Activated CD4-positive, alpha-beta T cell treated with anti-CD3 and anti-CD28 coated beads, Interleukin-2, amount 10 ng/mL, durations not matched to agents 24 days and 14 days (primary cell): ENCODE measurements around the gene MTMR12. TPM values are rescaled to one million over a fixed set of nuclear protein-coding genes. Genes with fewer than 3 reads are reported as not detected.
"Not testable (repeated sequence)": the region's sequence is repeated elsewhere in the genome, so short reads cannot be mapped to it uniquely, and the experiment has no call there.

Experiments used
- DNase-seq: peaks from one replicate; pipeline ENCODE4 v3.0.0; 2022
- H3K27ac Mint-ChIP-seq: one replicate; pipeline ENCODE4 v1.8.0; 2022; ENCODE audit warnings: mild to moderate bottlenecking, mixed read lengths
- H3K27me3 Mint-ChIP-seq: one replicate; pipeline ENCODE4 v1.8.0; 2022; ENCODE audit warnings: mixed read lengths
- H3K36me3 Mint-ChIP-seq: one replicate; pipeline ENCODE4 v1.8.0; 2022; ENCODE audit warnings: low read depth, mild to moderate bottlenecking, mixed read lengths
- H3K4me1 Mint-ChIP-seq: one replicate; pipeline ENCODE4 v1.8.0; 2021; ENCODE audit warnings: mixed read lengths
- H3K4me3 Mint-ChIP-seq: one replicate; pipeline ENCODE4 v1.8.0; 2022; ENCODE audit warnings: mild to moderate bottlenecking, moderate library complexity, mixed read lengths
- H3K9me3 Mint-ChIP-seq: one replicate; pipeline ENCODE4 v1.8.0; 2021; ENCODE audit warnings: mixed read lengths
- intact Hi-C: fragments of 100-400 bp; cut with micrococcal nuclease; formaldehyde crosslinking; loops from one replicate; pipeline ENCODE4 v1.15.1; 2023
- total RNA-seq: library from RNA; stranded (reverse); gene quantifications from 2 replicates; pipeline ENCODE4 v1.2.3, GENCODE V29; 2022

Gene MTMR12
- total RNA-seq, 1 donor from 2014 or later = 26.5 TPM

GRCh38 chr5:32301891-32302290 is 10.8 kb downstream of the MTMR12 start:
- intact Hi-C loops = no loop called here
- peaks cover 47% of the 10 kb centered on the region for H3K4me1 Mint-ChIP-seq
- no peaks in the 10 kb centered on the region for H3K27me3 Mint-ChIP-seq
- H3K36me3 Mint-ChIP-seq = peaks cover 12% of the 10 kb centered on the region
- no peak for DNase-seq
- H3K9me3 Mint-ChIP-seq = no peaks in the 10 kb centered on the region
- no peak overlapping the region for H3K27ac Mint-ChIP-seq
- H3K4me3 Mint-ChIP-seq = no peak overlapping the region

GRCh38 chr5:32299059-32299677 is 13.6 kb downstream of the MTMR12 start:
- H3K9me3 Mint-ChIP-seq = no peaks in the 10 kb centered on the region
- peaks cover 18% of the 10 kb centered on the region for H3K36me3 Mint-ChIP-seq
- peaks cover 39% of the 10 kb centered on the region for H3K4me1 Mint-ChIP-seq
- H3K27me3 Mint-ChIP-seq = no peaks in the 10 kb centered on the region
- DNase-seq = no peak
- no peak overlapping the region for H3K27ac Mint-ChIP-seq
- intact Hi-C loops = no loop called here
- H3K4me3 Mint-ChIP-seq = no peak overlapping the region

DNA sequence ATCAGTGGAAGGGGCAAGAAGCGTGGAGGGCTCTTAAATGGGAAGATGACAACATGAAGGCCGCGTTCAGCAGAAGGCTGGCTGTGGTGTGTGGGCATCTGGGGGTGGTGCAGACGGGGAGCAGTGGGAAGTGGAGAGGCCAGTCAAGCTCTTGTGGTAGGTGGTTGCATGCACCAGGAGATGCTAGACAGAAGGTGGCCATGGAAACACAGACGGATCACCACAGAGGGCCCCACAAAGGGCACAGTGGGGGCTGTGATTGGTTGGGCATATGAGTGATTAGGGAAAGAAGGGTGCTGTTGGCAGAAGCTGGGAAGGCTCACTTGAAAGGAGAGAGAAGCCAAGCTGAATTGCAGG is 14.7 kb downstream of the MTMR12 start:
- Mint-ChIP-seq H3K4me3 (peak overlapping the region; percentile 7), H3K27me3 (no peaks in the 10 kb centered on the region), H3K36me3 (peaks cover 26% of the 10 kb centered on the region), H3K27ac (peak overlapping the region; percentile 79), H3K4me1 (peaks cover 29% of the 10 kb centered on the region), H3K9me3 (no peaks in the 10 kb centered on the region)
- no peak for DNase-seq
- intact Hi-C loops = no loop called here

DNA sequence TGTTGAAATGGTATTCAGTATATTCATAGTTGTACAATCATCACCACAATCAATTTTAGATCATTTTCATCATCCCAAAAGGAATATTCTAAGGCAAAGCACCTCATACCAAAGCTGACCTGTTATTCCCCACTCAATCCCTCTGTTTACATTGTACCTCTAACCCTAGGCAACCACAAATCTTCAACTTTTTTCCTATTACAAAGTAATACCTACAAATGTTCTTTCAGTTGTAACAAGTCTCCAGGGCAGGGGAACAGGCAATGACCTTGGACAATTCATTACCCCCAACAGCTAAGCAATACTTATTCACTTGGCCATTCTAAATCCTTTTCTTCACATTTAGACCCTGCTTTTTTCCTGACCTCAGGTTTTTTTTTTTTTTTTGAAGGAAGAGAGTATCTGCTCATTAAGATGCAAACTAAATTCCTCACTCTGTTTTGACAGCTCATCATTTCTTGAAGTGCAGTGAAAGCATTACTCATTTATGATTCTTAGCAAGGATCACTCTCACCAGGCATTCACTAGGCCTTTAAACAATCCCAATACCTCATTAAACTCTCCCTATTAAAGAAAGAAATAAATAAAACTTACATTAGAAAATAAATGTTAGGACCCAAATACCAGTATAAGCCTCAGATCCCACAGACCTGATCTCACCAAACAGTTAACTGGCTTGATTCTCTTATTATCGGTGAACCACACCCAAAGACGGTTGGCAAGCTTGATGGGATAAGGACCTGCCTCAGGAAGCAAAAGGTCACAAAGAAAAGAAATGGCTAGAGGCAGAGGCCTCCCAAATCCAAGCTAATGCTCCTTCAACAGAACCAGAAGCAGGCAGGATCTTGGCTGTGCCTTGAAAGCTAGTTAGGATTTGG is 15.3 kb downstream of the MTMR12 start:
- Mint-ChIP-seq H3K36me3 (peaks cover 31% of the 10 kb centered on the region), H3K9me3 (no peaks in the 10 kb centered on the region)

DNA sequence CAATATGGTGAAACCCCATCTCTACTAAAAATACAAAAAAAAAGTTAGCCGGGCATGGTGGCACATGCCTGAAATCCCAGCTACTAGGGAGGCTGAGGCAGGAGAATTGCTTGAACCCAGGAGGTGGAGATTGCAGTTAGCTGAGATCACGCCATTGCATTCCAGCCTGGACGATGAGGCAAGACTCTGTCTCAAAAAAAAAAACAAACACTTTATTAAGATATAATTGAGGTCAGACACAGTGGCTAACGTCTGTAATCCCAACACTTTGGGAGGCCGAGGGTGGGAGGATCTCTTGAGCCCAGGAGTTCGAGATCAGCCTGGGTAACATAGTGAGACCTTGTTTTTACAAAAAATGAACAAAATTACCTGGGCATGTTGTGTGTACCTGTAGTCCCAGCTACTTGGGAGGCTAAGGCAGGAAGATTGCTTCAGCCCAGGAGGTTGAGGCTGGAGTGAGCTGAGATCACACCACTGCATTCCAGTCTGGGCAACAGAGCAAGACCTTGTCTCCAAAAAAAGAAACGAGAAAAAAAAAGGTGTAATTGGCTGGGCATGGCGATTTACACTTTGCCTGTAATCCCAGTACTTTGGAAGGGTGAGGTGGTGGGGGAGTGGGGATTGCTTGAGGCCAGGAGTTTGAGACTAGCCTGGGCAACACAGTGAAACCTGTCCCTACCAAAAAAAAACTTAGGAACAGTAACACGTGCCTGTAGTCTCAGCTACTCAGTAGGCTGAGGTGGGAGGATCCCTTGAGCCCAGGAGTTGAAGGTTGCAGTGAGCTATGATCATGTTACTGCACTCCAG is 16.6 kb downstream of the MTMR12 start:
- H3K9me3 Mint-ChIP-seq, H3K27ac Mint-ChIP-seq, intact Hi-C loops, DNase-seq, H3K27me3 Mint-ChIP-seq, H3K4me3 Mint-ChIP-seq: not testable (repeated sequence)
- peaks cover 36% of the 10 kb centered on the region for H3K4me1 Mint-ChIP-seq
- H3K36me3 Mint-ChIP-seq = peaks cover 31% of the 10 kb centered on the region

More for the DNA sequence above, 15.3 kb downstream of the MTMR12 start:
- Mint-ChIP-seq H3K4me3 (peak overlapping the region; percentile 7), H3K27me3 (no peaks in the 10 kb centered on the region), H3K4me1 (peaks cover 33% of the 10 kb centered on the region), H3K27ac (peak overlapping the region; percentile 79)
- intact Hi-C loops = loop anchor here (1.0 kb wide), 1 partner anchor 14 kb away; no protein-coding TSS in a partner anchor
- DNase-seq = no peak

DNA sequence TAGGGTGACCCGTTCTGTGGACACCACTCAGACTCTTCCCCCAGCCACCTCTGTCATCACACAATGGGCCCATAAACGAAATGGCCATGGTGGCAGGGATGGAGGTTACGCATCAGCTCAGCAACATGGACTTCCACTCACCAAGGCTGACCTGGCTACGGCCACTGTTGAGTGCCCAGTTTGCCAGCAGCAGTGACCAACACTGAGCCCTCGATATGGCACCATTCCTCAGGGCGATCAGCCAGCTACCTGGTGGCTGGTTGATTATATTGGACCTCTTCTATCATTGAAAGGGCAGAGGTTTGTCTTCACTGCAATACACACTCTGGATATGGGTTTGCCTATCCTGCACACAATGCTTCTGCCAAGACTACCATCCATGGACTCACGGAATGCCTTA is 21.1 kb downstream of the MTMR12 start:
- peaks cover 28% of the 10 kb centered on the region for H3K36me3 Mint-ChIP-seq

GRCh38 chr5:32290922-32291321 is 21.8 kb downstream of the MTMR12 start:
- no peak overlapping the region for H3K27ac Mint-ChIP-seq
- intact Hi-C loops = no loop called here
- H3K4me3 Mint-ChIP-seq = no peak overlapping the region
- no peak for DNase-seq
- H3K27me3 Mint-ChIP-seq = no peaks in the 10 kb centered on the region
- no peaks in the 10 kb centered on the region for H3K9me3 Mint-ChIP-seq
- H3K4me1 Mint-ChIP-seq = peaks cover 16% of the 10 kb centered on the region
- peaks cover 26% of the 10 kb centered on the region for H3K36me3 Mint-ChIP-seq

More for the DNA sequence above, 21.1 kb downstream of the MTMR12 start:
- Mint-ChIP-seq H3K4me3 (no peak overlapping the region), H3K9me3 (no peaks in the 10 kb centered on the region), H3K4me1 (peaks cover 16% of the 10 kb centered on the region), H3K27me3 (no peaks in the 10 kb centered on the region), H3K27ac (no peak overlapping the region)
- no peak for DNase-seq
- intact Hi-C loops = no loop called here

DNA sequence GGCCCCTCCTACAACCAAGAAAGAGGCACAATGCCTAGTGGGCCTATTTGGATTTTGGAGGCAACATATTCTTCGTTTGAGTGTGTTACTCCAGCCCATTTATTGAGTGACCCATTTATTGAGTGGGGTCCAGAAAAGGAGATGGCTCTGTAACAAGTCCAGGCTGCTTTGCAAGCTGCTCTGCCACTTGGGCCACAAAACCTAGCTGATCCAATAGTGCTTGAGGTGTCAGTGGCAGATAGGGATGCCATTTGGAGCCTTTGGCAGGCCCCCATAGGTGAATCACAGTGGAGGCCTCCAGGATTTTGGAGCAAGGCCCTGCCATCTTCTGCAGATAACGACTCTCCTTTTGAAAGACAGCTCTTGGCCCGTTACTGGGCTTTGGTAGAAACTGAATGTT is 22.2 kb downstream of the MTMR12 start:
- DNase-seq = not testable (repeated sequence)
- peaks cover 28% of the 10 kb centered on the region for H3K36me3 Mint-ChIP-seq

GRCh38 chr5:32289986-32290385 is 22.8 kb downstream of the MTMR12 start:
- intact Hi-C loops, H3K4me3 Mint-ChIP-seq, DNase-seq, H3K9me3 Mint-ChIP-seq, H3K27me3 Mint-ChIP-seq, H3K27ac Mint-ChIP-seq: not testable (repeated sequence)
- peaks cover 19% of the 10 kb centered on the region for H3K4me1 Mint-ChIP-seq
- H3K36me3 Mint-ChIP-seq = peaks cover 26% of the 10 kb centered on the region

More for the DNA sequence above, 22.2 kb downstream of the MTMR12 start:
- H3K27me3 Mint-ChIP-seq, intact Hi-C loops, H3K27ac Mint-ChIP-seq, H3K4me3 Mint-ChIP-seq, H3K9me3 Mint-ChIP-seq: not testable (repeated sequence)
- H3K4me1 Mint-ChIP-seq = peaks cover 19% of the 10 kb centered on the region

- H3K27me3 Mint-ChIP-seq, H3K9me3 Mint-ChIP-seq, H3K4me3 Mint-ChIP-seq, intact Hi-C loops, H3K27ac Mint-ChIP-seq, DNase-seq: not testable (repeated sequence)
- H3K36me3 Mint-ChIP-seq = peaks cover 16% of the 10 kb centered on the region
- peaks cover 24% of the 10 kb centered on the region for H3K4me1 Mint-ChIP-seq
Measured at GRCh38 chr5:32288135-32288534, 24.6 kb downstream of the MTMR12 start.

- H3K27me3 Mint-ChIP-seq, DNase-seq, H3K27ac Mint-ChIP-seq, H3K4me3 Mint-ChIP-seq, H3K9me3 Mint-ChIP-seq, intact Hi-C loops: not testable (repeated sequence)
- peaks cover 12% of the 10 kb centered on the region for H3K36me3 Mint-ChIP-seq
- peaks cover 23% of the 10 kb centered on the region for H3K4me1 Mint-ChIP-seq
Measured at GRCh38 chr5:32287525-32287924, 25.2 kb downstream of the MTMR12 start.

DNA sequence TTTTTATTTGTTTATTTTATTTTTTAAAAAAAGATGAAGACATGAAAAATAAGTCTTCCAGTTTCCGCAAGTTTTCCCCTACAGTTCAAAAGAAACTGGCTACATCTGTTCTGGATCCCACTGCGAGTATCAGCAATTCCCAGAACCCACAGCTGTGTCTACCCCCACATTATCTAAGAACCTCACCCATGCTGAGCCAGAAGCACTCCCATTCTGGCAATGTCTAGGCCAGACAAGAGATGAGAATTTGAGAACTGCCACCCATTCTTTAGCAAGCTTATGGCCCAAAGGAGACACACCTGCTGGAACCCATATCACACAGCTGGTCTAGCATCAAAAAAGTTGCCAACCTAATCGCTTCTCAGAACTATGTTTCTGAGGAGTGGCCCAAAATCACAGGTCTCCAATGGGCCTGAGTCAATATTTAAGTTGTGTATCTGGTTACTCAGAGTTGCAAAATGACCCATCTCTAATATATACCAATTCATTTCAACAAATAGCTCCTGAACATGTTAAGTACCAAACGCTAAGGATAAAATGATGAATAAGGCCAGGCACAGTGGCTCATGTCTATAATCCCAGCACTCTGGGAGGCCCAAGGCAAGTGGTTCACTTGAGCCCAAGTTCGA is 27.1 kb downstream of the MTMR12 start:
- no peak overlapping the region for H3K4me3 Mint-ChIP-seq
- peaks cover 16% of the 10 kb centered on the region for H3K36me3 Mint-ChIP-seq
- H3K27ac Mint-ChIP-seq = no peak overlapping the region

DNA sequence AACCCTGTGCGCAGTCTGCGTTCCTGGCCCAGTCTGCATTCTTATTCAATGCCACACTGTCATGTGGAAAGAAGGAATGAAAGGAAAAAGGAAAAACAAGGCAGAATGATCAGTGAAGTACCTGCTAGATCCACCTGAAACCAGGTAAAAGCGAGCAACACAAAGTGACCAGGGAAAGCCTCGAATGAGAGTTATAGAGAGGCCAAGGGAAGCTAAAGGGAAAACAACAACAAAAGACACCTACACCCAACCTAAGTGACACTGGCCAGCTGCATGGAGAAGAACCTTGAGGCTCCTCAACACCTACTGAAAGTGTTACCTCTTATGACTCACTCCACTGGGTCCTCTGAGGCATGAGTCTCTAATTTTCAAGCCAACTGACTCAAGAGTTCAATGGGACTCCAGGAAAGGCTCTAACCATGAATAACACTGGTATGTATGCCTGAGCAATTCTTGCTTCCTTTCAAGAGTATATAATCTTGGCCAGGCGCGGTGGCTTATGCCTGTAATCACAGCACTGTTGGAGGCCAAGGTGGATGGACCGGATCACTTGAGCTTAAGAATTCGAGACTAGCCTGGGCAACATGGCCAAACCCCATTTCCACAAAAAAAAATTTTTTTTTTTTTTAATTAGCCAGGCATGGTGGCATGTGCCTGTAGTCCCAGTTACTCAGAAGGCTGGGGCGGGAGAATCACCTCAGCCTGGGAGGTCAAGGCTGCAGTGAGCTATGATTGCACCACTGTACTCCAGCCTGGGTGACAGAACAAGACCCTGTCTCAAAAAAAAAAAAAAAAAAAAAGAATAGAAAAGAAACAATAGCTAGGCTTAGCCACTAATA is 29.0 kb downstream of the MTMR12 start:
- peaks cover 3% of the 10 kb centered on the region for H3K9me3 Mint-ChIP-seq
- peak overlapping the region; percentile 14 for H3K27ac Mint-ChIP-seq
- H3K27me3 Mint-ChIP-seq = no peaks in the 10 kb centered on the region
- peaks cover 15% of the 10 kb centered on the region for H3K36me3 Mint-ChIP-seq
- H3K4me1 Mint-ChIP-seq = peaks cover 36% of the 10 kb centered on the region
- DNase-seq = peak; percentile 61
- no peak overlapping the region for H3K4me3 Mint-ChIP-seq
- intact Hi-C loops = loop anchor here (1.0 to 5.0 kb wide), 3 partner anchors 14 to 701 kb away; no protein-coding TSS in a partner anchor

More for the DNA sequence above, 27.1 kb downstream of the MTMR12 start:
- H3K4me1 Mint-ChIP-seq = peaks cover 23% of the 10 kb centered on the region
- intact Hi-C loops = no loop called here
- H3K9me3 Mint-ChIP-seq = peaks cover 3% of the 10 kb centered on the region
- H3K27me3 Mint-ChIP-seq = no peaks in the 10 kb centered on the region
- DNase-seq = no peak
